HG03460 (cell line): ENCODE measurements around the gene P4HB.

Experiments used
- ATAC-seq: cut with Tn5 transposase; IDR thresholded peaks from one replicate; pipeline ENCODE4 v1.9.1; 2021; ENCODE audit not compliant: unreplicated experiment

The P4HB gene

DNA sequence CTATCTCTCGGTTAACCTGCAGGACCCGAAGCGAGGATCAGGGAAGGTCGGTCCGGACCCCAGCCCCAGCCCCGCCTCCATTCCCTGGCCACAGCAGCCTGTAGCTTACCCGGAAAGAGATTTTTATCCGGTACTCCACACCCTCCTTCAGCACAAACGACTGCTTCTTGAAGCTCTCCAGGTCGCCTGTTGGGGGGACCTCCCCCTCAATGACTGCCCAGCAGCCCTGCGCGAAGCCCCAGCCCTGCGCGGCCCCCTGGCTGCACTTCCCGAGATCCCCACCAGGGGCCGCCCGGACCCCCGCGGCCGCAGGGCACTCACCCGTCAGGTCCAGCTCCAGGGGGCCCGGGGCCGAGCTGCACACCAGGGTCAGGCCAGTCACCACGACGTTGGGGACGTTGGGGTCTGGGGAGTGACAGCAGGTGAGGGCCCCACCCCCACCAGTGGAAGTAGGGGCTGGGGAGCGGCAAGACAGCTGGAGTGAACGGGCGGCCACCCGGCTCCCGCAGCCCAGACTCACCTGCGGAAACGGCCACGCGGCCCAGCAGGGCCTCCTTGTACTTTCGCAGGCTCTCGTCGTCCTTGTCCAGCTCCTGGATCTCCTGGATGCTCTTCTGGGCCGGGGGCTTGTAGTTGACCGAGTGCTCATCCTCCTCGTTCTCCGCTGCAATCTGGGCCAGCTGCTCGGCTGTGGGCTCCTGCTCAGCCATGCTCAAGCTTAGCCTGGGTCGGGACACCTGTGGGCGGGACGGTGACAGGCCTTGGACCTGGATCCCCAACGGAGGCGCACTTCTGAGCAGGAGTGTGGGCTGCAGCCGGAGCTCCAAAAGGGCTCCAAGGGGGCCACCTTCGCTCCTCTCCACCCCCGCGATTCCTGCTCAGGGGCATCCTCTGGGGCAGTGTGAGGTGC is 9.1 kb upstream of the P4HB start:
- no peak for ATAC-seq

DNA sequence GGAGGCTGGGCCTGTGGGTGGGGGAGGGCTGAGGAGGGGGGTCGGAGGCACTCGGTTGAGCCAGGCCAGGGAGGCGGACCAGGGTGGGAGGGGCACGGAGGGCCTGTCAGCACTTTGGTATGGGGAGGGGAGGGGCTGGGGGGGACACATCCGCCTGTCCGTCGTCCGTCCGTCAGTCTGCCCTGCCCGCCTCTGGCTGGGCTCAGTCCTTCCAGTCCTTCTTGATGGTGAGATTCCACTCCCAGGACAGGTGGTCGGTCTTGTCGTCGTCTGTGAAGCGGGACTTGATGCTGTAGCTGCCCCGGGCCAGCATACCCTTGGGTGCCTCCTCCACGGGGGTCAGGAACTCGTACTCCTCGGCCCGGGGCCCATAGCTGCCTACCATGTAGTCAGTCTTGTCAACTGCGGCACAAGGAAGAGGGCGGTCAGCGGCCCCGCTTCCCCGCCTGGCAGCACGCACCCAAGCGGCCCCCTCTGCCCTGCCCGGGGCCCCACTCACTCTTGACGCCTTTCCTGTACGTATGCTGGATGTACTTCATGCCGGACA is 8.4 kb upstream of the P4HB start:
- ATAC-seq: no peak

DNA sequence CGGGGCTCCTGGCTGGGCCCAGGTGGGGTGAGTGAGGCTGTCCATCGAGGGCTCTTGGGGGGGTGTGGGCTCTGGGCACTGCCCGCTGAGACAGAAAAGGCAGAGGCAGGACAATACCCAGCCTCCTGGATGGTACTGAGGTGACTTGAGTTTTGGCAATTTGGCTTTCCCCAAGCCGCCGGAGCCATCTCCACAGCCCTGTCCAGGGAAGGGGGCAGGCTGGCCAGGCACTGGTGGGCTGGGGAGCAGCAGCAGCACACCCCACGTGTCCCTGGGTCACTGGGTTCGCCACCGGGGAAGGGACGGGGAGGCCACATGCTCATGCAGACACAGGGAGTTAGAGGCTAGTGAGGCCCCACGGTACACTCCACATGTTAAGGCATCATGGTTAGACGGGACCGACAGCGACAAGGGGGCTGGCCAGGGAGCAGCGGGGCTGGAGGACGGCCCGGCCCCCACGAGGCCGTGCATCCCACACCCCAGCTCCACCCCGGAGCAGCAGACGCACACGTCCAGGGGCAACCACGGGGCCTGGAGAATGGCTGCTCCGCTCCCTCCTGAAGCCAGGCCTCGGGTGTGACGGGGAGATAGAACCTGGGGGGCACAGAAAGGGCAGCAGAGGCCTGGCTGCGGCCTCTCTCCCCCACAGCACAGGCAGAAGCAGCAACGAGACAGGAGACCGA is 7.8 kb upstream of the P4HB start:
- no peak for ATAC-seq

DNA sequence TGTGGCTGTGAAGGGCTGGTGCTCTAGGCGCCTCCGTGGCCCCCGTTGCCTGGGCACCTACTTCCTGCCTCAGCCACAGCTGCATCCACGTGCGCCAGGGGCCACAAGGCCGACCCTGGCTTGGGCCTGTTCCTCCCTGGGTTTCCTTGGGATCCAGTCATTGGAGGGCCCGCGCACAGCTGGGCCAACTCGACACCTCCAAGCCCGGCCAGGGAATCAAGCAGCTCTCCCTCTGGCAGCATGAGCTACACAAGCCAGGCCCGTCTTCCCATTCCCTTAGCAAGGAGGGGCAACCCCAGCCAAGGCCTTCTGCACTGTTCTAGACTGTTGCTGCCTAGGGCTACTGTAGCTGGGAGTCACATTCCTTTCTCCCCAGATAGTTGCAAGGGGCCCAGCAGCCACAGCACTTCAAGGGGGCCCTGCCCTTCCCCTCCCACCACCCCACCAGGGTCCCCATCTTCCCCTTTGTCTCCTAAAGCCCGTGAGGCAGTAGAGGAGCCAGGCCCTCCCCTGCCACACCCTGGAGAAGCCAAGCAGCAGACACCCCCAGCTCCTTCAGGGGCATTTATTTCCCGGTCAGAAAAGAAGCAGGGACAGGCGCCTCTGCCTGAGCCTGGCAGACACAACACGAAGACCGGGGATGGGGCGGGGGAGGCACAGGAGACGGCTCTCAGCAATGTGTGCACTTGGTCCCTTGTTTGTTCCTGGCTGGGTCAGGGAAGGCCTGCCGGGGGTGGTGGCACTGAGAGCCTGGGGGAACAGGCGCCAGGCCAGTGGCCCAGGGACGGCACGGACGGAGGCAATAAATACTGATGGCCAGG is 7.0 kb upstream of the P4HB start:
- no peak for ATAC-seq

DNA sequence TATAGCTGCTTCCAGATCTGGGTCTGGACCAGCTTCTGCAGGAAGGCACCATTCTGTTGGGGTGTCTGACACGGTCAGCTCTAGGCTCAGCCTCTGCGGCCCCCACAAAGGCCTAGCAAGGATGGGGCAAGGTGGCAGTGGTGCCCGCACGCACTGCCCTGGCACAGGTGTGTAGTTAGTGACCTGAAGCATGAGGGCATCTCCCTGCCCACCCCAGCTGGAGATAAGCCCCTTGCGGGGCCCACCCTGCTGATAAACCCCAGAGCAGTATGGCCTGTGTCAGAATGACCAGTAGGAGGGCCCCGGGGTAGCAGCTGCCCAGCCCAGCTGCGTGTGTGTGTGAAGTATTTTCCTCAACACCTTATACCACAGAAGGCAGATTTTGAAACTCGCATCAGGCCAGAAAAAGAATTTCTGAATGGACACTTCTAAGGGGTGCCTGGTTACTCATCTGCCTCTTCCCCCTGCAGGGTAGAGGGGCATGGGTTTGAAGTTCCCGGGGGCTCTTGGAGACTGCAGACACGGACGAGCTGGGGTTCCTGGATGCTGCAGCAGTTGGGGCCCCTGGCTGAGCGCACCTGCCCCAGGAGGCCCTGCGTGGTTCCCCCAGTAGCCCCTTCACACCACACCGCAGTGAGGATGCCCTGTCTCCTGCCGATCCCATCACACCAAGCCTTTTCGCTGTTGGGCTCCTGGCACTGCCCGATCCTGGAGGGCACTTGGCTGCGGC is 6.3 kb upstream of the P4HB start:
- ATAC-seq: no peak

DNA sequence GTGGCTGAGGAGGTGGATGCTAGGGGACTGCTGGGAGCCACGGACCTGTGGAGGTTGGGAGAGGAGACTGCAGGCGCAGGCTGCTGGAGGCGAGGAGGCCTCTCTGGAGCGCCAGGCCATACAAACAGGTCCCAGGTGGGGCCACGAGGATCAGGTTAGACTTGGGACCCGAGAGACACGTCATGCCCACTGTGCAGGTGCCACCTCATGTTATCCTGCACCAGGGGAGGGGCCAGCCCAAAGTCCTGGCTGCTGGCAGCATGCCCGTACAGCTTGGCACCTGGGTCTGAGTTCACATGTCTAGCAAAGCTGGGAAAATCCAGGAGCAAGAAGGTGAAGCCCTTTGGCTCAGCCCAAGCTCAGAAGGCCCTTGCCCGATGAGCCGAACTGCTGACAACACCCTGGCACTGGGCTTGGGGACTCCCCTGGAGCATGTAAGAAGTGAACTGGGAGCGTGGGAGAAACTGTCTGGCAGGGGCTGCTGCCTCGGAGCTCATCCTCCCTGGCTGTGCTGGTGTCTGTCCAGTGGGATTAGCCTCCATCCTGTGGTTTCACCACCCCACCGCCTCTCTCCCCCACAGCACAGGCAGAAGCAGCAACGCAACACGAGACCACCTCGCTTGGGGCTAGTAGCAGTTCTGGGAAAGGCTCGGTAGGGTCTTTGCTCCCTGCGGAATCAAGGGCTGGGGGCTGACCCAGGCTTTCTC is 5.6 kb upstream of the P4HB start:
- ATAC-seq: no peak

DNA sequence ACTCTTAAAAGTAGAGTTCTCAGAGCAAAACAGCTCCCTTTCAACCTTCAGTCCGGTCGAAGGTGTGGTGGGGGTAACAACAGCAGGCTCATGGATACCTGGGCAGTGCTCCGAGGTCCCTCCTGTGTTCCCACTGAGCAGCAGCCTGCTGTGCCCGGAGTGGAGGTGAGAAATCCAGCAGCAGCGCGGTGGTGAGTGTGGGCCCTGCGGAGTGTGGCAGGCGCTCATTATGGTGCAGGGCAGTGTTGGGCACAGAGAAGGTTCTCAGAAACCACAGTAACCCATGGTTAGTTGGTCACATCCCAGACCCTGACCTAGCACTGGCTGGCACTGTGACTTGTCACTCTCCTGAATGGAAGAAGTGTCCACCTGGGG is 5.0 kb upstream of the P4HB start:
- ATAC-seq: no peak

DNA sequence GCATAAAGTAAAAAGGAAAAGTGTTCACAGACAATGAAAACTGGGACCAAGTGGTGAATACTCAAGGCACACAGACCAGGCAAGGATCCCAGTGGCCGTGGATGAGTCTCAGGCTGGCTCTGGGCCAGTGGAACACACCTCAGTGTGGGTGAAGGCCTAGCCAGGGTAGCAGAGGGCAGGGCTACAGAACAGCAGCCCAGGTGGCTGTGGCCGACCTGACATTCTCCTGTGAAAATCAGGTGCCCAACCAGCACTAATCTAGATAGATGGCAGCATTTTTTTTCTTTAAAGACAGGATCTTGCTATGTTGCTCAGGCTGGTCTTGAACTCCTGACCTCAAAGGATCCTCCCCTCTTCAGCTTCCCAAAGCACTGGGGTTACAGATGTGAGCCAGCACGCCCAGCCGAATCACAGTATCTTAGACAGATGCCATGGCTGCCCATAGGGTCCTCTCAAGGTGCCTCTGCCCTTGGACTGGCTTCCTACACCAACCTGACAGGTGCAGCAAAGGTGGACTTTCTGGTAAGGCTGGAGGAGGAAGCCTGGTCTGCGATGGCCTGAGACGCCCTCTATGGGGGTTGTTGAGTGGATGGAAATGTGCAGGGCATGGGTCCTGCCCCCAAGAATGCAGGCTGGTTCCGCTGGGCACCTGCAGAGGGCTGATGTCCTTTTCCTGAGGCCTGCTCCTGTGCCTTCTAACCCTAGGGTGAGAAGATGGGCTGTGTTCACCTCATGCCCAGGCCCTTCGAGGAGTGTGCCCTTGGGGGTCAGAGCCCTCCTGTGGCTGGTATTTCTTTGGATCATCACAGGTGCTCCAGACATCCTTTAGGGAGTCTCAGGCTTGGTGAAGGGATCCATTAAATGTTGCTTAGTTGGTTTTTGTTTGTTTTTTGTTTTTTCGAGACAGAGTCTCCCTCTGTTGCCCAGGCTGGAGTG is 3.8 kb upstream of the P4HB start:
- ATAC-seq: no peak

DNA sequence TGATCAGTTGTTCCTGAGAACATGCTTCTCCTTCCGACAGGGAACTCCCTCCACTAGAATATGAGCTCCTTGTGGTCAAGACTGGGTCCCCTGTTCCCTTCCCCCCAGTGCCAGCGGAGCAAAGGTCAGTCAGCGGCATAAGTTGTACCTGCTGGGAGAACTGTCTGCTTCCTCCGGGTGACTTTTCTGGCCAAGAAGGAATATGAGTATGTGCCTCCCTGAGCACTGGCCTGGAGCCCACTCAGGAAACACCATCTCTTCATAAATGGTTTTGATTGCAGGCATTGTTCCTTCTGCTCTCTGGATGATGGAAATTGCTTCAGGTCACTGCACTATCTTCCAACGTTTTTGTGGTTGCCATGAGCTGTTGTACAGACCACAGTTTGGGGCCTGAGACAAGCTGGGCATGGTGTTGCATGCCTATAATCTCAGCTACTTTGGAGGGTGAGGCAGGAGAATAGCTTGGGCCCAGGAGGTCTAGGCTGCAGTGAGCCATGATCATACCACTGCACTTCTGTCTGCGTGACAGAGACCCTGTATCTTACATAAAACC is 2.9 kb upstream of the P4HB start:
- ATAC-seq: no peak

DNA sequence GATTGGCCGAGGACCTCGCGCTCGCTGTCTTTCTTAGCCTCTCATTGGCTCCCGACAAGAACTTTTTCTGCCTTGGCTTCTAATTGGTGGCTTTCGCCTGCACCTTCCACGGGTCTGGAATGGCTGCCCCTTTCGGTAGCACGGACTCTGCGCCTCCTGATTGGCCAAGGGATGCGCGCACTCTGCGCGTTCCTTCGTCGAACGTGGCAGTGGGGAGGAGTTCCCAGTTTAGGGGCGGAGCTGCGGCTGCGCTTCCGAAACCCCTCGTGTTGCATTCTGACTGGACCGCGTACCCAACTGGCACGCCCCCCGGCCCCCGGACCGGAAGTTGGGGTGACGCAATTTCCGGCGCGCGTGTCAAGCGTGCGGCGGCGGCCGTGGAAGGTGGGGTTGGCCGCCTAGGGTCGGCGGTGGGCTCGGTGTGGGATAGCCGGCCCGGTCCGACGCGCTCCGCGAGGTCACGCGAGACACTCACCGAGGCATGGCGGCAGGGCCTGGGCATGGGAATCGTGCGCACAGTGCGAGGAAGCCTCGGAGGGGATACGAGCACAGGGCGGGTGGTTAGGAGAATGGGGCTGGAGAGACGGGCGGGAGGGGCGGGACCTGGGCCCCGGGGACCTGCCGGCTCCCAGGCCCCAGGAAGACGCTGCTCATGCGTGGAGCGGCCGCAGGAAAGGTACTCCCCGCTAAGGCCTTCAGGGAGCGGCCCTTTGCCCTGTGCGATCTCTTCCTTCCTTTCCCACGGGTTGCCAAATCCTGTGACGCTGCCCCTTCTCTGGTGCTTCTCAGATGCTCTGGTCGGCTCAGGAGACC is 627 bp upstream of the P4HB start:
- ATAC-seq: peak; percentile 78

DNA sequence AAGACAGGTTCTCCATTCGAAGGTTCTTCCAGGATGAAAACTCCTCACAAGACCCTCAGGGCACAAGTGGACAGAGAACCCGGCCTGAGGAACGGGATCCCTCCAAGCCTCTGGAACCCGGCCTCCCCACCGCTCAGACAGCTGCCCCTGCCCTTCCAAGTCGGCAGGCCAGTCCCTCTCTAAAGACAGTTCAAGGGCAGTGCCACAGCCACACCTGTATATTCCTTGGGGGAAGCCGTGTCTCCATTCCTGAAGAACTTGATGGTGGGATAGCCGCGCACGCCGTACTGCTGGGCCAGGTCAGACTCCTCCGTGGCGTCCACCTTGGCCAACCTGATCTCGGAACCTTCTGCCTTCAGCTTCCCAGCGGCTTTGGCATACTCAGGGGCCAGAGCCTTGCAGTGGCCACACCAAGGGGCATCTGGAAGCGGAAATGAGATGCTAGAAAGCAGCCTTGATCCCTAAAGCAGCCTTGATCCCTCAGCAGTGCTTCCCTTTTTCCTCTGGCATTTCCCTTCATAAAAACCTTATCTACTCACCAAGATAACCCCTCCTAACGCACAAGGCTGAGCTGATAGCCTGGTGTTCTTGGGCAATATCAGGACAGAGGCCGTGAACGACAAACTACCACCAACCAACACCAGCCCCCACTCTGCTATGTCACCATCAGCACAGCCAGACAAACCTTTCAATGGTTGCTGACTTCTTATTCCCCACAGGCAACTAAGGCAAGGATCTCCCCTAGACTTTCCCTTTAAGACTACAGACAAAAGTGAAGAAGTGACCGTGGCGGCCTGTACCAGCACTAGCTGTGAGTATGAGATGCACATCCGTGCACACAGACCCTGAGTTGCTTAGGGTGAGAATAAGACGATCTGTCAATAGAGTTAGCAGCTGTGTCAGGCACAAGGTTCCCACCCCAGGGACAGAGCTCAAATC is 1.1 kb downstream of the P4HB start:
- ATAC-seq: no peak

DNA sequence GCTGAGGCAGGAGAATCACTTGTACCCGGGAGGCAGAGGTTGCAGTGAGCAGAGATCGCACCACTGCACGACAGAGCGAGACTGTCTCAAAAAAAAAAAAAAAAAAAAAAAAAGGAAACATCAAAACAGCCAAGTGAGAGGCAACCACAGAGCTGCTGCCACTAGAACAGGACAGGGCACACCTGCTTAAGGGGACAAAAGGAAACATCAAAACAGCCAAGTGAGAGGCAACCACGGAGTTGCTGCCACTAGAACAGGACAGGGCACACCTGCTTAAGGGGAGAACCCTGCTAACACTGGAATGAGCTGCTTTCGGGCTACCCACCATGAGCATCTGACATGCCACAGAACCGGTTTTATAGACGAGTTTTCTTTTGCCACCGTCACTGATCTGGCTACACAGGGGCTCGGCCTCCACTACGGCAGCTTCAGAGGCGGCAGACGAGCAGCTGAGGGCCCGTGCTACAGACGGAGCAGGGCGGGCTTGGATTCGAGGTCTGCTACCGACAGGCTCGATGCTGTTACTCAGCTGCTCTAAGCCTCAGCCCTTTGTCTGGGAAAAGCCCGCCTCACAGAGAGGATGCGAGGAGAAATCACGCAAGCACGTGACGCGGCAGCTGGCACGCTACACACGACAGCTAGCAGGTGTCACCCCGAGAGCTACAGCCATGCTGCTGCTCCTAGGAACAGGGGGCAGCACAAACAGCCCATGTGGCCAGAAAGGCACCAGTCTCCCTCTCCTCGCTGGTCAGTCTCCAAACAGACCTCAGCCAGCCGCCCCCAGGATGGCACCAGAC is 2.0 kb downstream of the P4HB start:
- ATAC-seq: no peak

DNA sequence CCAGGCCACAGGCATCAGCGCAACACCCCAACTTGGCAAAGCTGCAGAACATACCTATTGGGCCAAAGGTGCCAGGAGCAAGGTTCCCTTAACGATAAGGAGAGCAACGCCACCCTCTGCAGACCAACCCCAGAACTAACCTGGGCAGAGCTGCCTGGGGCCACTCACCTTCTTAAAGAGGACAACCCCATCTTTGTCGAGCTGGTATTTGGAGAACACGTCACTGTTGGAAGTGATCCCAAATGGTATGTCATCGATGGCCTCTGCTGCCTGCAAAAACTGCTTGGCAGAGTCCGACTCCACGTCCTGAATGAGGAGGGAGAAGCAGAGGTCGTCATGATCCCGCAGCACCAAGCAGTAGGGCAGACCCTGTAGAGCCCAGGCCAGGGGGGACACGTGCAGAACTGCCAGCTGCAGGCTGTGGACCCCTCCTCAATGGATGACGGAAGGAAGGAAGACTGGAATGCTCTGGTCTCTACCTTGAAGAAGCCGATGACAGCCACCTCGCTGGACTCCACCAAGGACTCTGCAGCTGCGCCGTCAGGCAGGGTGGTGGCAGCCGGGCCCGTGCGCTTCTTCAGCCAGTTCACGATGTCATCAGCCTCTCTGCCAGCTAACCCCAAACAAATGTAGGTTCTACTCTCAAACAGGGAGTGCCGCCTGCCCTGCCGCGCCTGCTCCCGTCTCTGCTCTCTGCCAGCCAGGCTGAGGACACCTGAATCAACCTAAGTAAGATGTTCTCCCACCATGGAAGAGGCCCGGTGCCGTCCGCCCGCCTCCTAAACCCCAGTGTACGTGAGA is 5.2 kb downstream of the P4HB start:
- no peak for ATAC-seq

DNA sequence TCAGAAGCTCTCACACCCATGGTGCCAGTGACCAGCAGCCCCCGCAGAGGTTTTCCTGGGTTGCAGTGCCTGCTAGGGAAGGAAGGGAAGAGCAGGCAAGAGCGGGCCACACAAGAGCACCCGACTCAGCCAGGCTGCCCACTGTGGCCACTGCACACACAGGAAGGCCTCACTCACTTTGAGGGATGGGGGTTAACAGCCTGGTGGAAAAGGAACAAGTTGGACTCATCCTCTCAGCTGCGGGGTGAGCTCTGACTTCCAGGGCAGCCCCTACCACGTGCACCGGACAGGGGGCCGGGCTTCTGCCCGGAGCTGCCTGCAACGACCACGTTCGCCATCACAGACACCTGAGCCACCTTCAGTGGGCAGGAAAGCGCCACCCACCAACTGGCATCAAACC is 8.1 kb downstream of the P4HB start:
- ATAC-seq: no peak

DNA sequence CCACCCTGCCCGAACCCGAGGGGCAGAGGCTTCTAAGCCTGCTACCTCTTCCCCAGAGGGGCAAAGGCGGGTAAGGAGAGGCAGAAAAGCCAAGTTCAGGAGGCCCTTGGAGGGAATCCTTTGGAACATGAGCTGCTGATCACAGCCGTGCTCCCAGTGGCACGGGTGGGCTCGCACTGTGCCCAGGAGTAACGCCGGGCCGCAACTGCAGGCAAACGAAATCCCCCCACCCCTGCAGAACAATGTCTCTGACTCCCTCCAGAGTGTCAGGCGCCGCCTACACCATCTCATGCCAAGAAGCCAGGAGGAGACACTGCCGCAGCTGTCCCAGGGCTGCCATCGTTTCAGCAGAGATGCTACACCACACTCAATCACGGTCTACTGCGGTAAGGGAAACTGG is 8.9 kb downstream of the P4HB start:
- no peak for ATAC-seq
